Osteocyte (in vitro differentiated cells): ENCODE measurements around the gene AFDN. TPM values are rescaled to one million over a fixed set of nuclear protein-coding genes. Genes with fewer than 3 reads are reported as not detected.

Experiments used
- DNase-seq: peaks from one replicate; pipeline ENCODE4 v3.0.0; 2021; ENCODE audit warnings: mixed read lengths; ENCODE audit not compliant: unreplicated experiment; ENCODE audit errors: extremely low spot score
- H3K27ac Mint-ChIP-seq: one replicate; pipeline ENCODE4 v1.8.0; 2021; ENCODE audit warnings: mild to moderate bottlenecking, mixed read lengths; ENCODE audit not compliant: unreplicated experiment
- H3K27me3 Mint-ChIP-seq: one replicate; pipeline ENCODE4 v1.8.0; 2021; ENCODE audit warnings: mixed read lengths; ENCODE audit not compliant: unreplicated experiment
- H3K36me3 Mint-ChIP-seq: one replicate; pipeline ENCODE4 v1.8.0; 2021; ENCODE audit warnings: mixed read lengths; ENCODE audit not compliant: unreplicated experiment
- H3K4me1 Mint-ChIP-seq: one replicate; pipeline ENCODE4 v1.8.0; 2021; ENCODE audit warnings: mixed read lengths; ENCODE audit not compliant: unreplicated experiment
- H3K4me3 Mint-ChIP-seq: one replicate; pipeline ENCODE4 v1.8.0; 2021; ENCODE audit warnings: mild to moderate bottlenecking, moderate library complexity, mixed read lengths; ENCODE audit not compliant: unreplicated experiment
- H3K9me3 Mint-ChIP-seq: one replicate; pipeline ENCODE4 v1.8.0; 2021; ENCODE audit warnings: mixed read lengths; ENCODE audit not compliant: unreplicated experiment
- total RNA-seq: library from RNA; stranded (reverse); gene quantifications from 2 replicates; pipeline ENCODE4 v1.2.1, GENCODE V29; 2021
- TF ChIP-seq, protein P1 (sequence below): fragments of 200-600 bp; sonication (generic); IDR thresholded peaks from 2 replicates; pipeline ENCODE4 v1.5.0; 2021; ENCODE audit warnings: antibody characterized with exemption, mild to moderate bottlenecking, moderate library complexity

Gene AFDN
- total RNA-seq, 1 donor from 2014 or later = 67.3 TPM

- Mint-ChIP-seq H3K27me3 (no peaks in the 10 kb centered on the region), H3K4me1 (no peaks in the 10 kb centered on the region), H3K9me3 (no peaks in the 10 kb centered on the region), H3K36me3 (peaks cover 42% of the 10 kb centered on the region), H3K4me3 (no peak overlapping the region), H3K27ac (no peak overlapping the region)
- TF ChIP-seq, protein P1, sequence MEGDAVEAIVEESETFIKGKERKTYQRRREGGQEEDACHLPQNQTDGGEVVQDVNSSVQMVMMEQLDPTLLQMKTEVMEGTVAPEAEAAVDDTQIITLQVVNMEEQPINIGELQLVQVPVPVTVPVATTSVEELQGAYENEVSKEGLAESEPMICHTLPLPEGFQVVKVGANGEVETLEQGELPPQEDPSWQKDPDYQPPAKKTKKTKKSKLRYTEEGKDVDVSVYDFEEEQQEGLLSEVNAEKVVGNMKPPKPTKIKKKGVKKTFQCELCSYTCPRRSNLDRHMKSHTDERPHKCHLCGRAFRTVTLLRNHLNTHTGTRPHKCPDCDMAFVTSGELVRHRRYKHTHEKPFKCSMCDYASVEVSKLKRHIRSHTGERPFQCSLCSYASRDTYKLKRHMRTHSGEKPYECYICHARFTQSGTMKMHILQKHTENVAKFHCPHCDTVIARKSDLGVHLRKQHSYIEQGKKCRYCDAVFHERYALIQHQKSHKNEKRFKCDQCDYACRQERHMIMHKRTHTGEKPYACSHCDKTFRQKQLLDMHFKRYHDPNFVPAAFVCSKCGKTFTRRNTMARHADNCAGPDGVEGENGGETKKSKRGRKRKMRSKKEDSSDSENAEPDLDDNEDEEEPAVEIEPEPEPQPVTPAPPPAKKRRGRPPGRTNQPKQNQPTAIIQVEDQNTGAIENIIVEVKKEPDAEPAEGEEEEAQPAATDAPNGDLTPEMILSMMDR = no peak
- DNase-seq = no peak
Observed at GRCh38 chr6:167925026-167925425, 98.3 kb downstream of the AFDN start.

DNA sequence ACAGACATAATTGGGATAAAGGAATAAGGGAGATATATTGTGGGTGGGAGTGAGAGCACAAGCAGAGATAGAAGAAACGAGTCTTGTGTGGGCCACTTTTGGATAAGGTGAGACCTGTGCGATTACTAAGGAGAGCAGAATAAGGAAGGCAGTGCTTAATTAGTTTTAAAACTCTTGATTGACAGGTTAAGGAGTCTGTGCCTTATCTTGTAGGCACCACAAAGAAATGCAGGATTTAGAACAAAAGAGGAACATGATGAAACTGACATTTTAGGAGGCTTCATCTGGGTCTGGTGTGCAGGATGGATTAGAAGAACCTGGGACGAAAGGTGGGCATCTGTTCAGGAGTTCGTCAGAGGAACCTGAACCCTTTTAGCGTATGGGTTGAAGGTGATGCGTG is 100.5 kb downstream of the AFDN start:
- TF ChIP-seq, protein P1 = no peak
- Mint-ChIP-seq H3K9me3 (no peaks in the 10 kb centered on the region), H3K36me3 (peaks cover 42% of the 10 kb centered on the region), H3K27me3 (no peaks in the 10 kb centered on the region), H3K27ac (no peak overlapping the region), H3K4me1 (peaks cover 7% of the 10 kb centered on the region), H3K4me3 (no peak overlapping the region)
- DNase-seq = no peak

DNA sequence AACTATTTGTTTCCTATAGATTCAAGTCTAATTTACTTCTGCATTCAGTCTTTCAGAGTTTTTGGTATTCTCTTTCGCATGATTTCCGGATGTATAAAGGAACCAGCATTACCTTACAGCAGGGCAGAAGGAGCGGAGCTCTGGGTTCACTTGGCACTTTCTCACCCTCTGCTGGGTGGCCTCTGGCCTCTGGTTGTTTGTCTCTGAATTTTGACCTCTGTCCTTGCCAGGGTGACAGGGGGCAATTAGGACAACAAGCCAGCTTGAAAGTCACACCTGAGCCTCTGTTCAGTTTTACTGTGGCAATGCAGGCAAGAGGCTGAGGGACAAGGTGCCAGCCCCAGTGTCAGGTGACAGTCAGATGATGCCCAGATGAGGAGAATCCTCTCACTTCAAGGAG is 101.4 kb downstream of the AFDN start:
- H3K36me3 Mint-ChIP-seq = peaks cover 45% of the 10 kb centered on the region

GRCh38 chr6:167930295-167930694 is 103.6 kb downstream of the AFDN start:
- no peak overlapping the region for H3K27ac Mint-ChIP-seq
- no peak overlapping the region for H3K4me3 Mint-ChIP-seq

More for the DNA sequence above, 101.4 kb downstream of the AFDN start:
- no peak for DNase-seq
- Mint-ChIP-seq H3K27ac (no peak overlapping the region), H3K9me3 (no peaks in the 10 kb centered on the region), H3K27me3 (no peaks in the 10 kb centered on the region), H3K4me1 (peaks cover 13% of the 10 kb centered on the region), H3K4me3 (no peak overlapping the region)
- TF ChIP-seq, protein P1 = no peak

GRCh38 chr6:167932468-167933276 is 106.0 kb downstream of the AFDN start:
- peaks cover 38% of the 10 kb centered on the region for H3K36me3 Mint-ChIP-seq

More at GRCh38 chr6:167930295-167930694, 103.6 kb downstream of the AFDN start:
- TF ChIP-seq, protein P1 = no peak
- Mint-ChIP-seq H3K27me3 (no peaks in the 10 kb centered on the region), H3K9me3 (no peaks in the 10 kb centered on the region), H3K4me1 (peaks cover 13% of the 10 kb centered on the region), H3K36me3 (peaks cover 42% of the 10 kb centered on the region)
- no peak for DNase-seq

More at GRCh38 chr6:167932468-167933276, 106.0 kb downstream of the AFDN start:
- no peaks in the 10 kb centered on the region for H3K9me3 Mint-ChIP-seq
- H3K4me1 Mint-ChIP-seq = peaks cover 20% of the 10 kb centered on the region
- DNase-seq = no peak
- no peaks in the 10 kb centered on the region for H3K27me3 Mint-ChIP-seq
- H3K4me3 Mint-ChIP-seq = peak overlapping the region; percentile 0
- TF ChIP-seq, protein P1 = no peak
- H3K27ac Mint-ChIP-seq = peak overlapping the region; percentile 71
